Thyroid gland (tissue), 4 donors: ENCODE data around the gene SPOCK1. TPM values are rescaled to one million over a fixed set of nuclear protein-coding genes. Genes with fewer than 3 reads are reported as not detected.

Experiments
- DNase-seq, 2 donors: peaks; one replicate each; pipeline ENCODE4 v3.0.0-alpha.2; 2019
- H3K27ac ChIP-seq, 3 donors: fragments of 200-600 bp; sonication (generic); 1 replicate in 2 of 3; 2 replicates in 1 of 3; pipeline ENCODE4 v1.5.1; 2016 to 2019; ENCODE audit warnings: mild to moderate bottlenecking in 1 of 3, moderate library complexity in 1 of 3
- H3K27me3 ChIP-seq: fragments of 200-600 bp; sonication (generic); one replicate; pipeline ENCODE4 v1.5.1; 2019
- H3K36me3 ChIP-seq, 2 donors: fragments of 200-600 bp; sonication (generic); one replicate each; pipeline ENCODE4 v1.5.1; 2016 to 2019
- H3K4me1 ChIP-seq, 2 donors: fragments of 200-600 bp; sonication (generic); one replicate each; pipeline ENCODE4 v1.5.1; 2017 to 2019
- H3K4me3 ChIP-seq, 3 donors: fragments of 200-600 bp; sonication (generic); replicated peaks in 1 of 3; 1 replicate in 2 of 3; 2 replicates in 1 of 3; pipeline ENCODE4 v1.5.1; 2016; ENCODE audit warnings: mild to moderate bottlenecking in 1 of 3
- H3K9me3 ChIP-seq: fragments of 200-600 bp; sonication (generic); one replicate; pipeline ENCODE4 v1.5.1; 2017
- CTCF ChIP-seq, 6 experiments: fragments of 200-600 bp in 3 of 6; fragments of 450-650 bp in 3 of 6; sonication (generic) in 3 of 6; IDR thresholded peaks; one replicate each; pipeline ENCODE4 v1.5.1; 2016 to 2019; ENCODE audit warnings: antibody characterized with exemption in 6 of 6, mild to moderate bottlenecking in 2 of 6, inconsistent platforms in 1 of 6, moderate library complexity in 1 of 6
- POLR2A ChIP-seq, 2 donors: fragments of 450-650 bp; IDR thresholded peaks; one replicate each; pipeline ENCODE4 v1.6.1; 2017; ENCODE audit warnings: antibody characterized with exemption in 2 of 2, mild to moderate bottlenecking in 2 of 2, moderate library complexity in 1 of 2
- WGBS, 2 donors: methylation state at CpG; one replicate each; pipeline ENCODE4 v1.1.5; 2017; 5-methylcytosine and 5-hydroxymethylcytosine counted together
- intact Hi-C: fragments of 100-400 bp; cut with DNase I; formaldehyde crosslinking; loops from one replicate; pipeline ENCODE4 v1.15.1; 2023
- total RNA-seq, 4 donors: library from RNA; depleted of rRNA; stranded (reverse); fragments of >200 nt; gene quantifications; one replicate each; pipeline ENCODE4 v1.2.3, GENCODE V29; 2016

SPOCK1 gene
- total RNA-seq, 4 donors from 2014 or later, result 15.8 to 34.1 (median 27.5) TPM

- Histone ChIP-seq H3K9me3 (no peaks in the 10 kb centered on the region), H3K27me3 (no peaks in the 10 kb centered on the region), H3K27ac (no peak overlapping the region), H3K36me3 (no peaks in the 10 kb centered on the region), H3K4me3 (no peak overlapping the region), H3K4me1 (no peaks in the 10 kb centered on the region)
- no peak for DNase-seq
- intact Hi-C loops, result no loop called here
- WGBS, 2 donors, result 39 to 41% methylated on average over 7 of the region's 7 CpGs
- TF ChIP-seq CTCF (IDR thresholded peaks at IDR 0.05) (no peak), POLR2A (IDR thresholded peaks at IDR 0.05) (no peak)
Observed at GRCh38 chr5:137134920-137135532, 364.1 kb downstream of the SPOCK1 start.

GRCh38 chr5:137129886-137130680, 369.0 kb downstream of the SPOCK1 start:
- H3K9me3 ChIP-seq, result no peaks in the 10 kb centered on the region
- no peaks in the 10 kb centered on the region for H3K4me1 ChIP-seq
- no peak overlapping the region for H3K27ac ChIP-seq
- TF ChIP-seq POLR2A (IDR thresholded peaks at IDR 0.05) (no peak), CTCF (IDR thresholded peaks at IDR 0.05) (no peak)
- intact Hi-C loops, result no loop called here
- no peak overlapping the region for H3K4me3 ChIP-seq
- no peak for DNase-seq
- H3K36me3 ChIP-seq, result no peaks in the 10 kb centered on the region
- WGBS, 2 donors, result 83 to 87% methylated on average over 2 of the region's 2 CpGs
- no peaks in the 10 kb centered on the region for H3K27me3 ChIP-seq

- Histone ChIP-seq H3K27me3 (no peaks in the 10 kb centered on the region), H3K27ac (no peak overlapping the region), H3K4me1 (no peaks in the 10 kb centered on the region), H3K36me3 (no peaks in the 10 kb centered on the region), H3K9me3 (no peaks in the 10 kb centered on the region), H3K4me3 (no peak overlapping the region)
- no peak for DNase-seq
- 77 to 83% methylated on average over 4 of the region's 4 CpGs for WGBS, 2 donors
- no peak for TF ChIP-seq CTCF (IDR thresholded peaks at IDR 0.05)
- TF ChIP-seq POLR2A (IDR thresholded peaks at IDR 0.05), result no peak
- intact Hi-C loops, result no loop called here
Observed at GRCh38 chr5:137128012-137128411, 371.1 kb downstream of the SPOCK1 start.

- no peaks in the 10 kb centered on the region for H3K36me3 ChIP-seq
- intact Hi-C loops, result no loop called here
- 96 to 98% methylated on average over 1 of the region's 1 CpG for WGBS, 2 donors
- TF ChIP-seq POLR2A (IDR thresholded peaks at IDR 0.05) (no peak), CTCF (IDR thresholded peaks at IDR 0.05) (no peak)
- no peak for DNase-seq
- no peaks in the 10 kb centered on the region for H3K27me3 ChIP-seq
- H3K4me3 ChIP-seq, result no peak overlapping the region
- H3K27ac ChIP-seq, result no peak overlapping the region
- H3K4me1 ChIP-seq, result no peaks in the 10 kb centered on the region
- H3K9me3 ChIP-seq, result no peaks in the 10 kb centered on the region
Observed at GRCh38 chr5:137126829-137127228, 372.3 kb downstream of the SPOCK1 start.

- intact Hi-C loops, result no loop called here
- H3K4me1 ChIP-seq, result no peaks in the 10 kb centered on the region
Observed at GRCh38 chr5:137122558-137122957, 376.6 kb downstream of the SPOCK1 start.

More at GRCh38 chr5:137122558-137122957, 376.6 kb downstream of the SPOCK1 start:
- WGBS, 2 donors, result 81 to 82% methylated on average over 2 of the region's 2 CpGs
- Histone ChIP-seq H3K9me3 (no peaks in the 10 kb centered on the region), H3K27me3 (no peaks in the 10 kb centered on the region), H3K27ac (no peak overlapping the region), H3K36me3 (no peaks in the 10 kb centered on the region), H3K4me3 (no peak overlapping the region)
- no peak for DNase-seq
- no peak for TF ChIP-seq POLR2A (IDR thresholded peaks at IDR 0.05)
- no peak for TF ChIP-seq CTCF (IDR thresholded peaks at IDR 0.05)
